Kidney tubule cell (primary cell): Measurements from ENCODE around the gene C14orf39.

Source experiments
- DNase-seq: peaks from one replicate; pipeline ENCODE4 v3.0.0-alpha.2; 2018; ENCODE audit warnings: low spot score

Gene C14orf39, protein sequence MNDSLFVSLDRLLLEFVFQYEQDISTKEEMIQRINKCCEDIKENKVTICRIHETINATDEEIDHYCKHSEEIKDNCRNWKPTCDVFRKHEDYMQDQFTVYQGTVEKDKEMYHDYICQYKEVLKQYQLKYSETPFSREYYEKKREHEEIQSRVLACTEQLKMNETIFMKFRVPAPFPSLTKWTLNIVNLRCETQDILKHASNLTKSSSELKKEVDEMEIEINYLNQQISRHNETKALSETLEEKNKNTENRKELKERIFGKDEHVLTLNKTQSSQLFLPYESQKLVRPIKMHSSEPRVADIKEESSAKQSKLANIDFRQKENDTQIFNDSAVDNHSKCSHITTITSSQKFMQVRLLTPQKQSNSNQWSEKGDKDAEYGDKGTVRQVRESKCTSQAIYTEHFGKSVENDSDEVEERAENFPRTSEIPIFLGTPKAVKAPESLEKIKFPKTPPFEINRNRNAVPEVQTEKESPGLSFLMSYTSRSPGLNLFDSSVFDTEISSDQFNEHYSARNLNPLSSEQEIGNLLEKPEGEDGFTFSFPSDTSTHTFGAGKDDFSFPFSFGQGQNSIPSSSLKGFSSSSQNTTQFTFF

DNA sequence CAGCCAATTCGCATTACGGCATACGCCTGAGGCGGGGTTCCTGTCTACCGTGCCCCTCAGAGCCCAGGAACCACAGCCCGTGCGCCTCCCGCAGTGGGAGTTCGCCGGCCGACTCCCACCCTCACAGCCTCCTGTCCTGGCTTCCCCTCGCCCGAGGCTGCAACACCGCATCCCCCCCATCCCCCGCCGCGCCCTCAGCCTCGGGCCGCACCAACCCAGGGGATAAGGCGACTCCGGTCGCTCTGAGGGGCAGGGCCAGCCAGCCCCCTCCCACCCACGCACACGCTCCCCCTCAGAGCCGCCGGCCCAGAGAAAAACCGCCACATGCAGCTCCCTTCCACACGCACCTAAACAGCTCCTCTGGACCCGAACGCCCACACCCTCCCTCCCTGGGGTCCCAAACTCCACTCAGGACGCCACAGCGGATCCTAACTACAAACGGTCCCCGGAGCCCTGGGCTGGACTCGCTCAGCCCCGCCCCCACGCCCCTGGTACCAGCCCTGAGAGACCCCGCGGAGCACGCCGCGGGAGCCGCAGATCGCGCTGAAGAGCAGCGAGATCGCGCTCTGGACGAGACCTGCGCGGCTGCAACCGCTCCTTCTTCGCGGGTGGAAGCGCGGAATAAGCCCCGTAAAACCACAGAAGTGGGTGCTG is at the start of gene C14orf39:
Gene C14orf39, minus strand, starts transcription at position 466 of the 654 bp plus-strand sequence. CDS start 985 bp downstream, outside the sequence.
- no peak for DNase-seq

DNA sequence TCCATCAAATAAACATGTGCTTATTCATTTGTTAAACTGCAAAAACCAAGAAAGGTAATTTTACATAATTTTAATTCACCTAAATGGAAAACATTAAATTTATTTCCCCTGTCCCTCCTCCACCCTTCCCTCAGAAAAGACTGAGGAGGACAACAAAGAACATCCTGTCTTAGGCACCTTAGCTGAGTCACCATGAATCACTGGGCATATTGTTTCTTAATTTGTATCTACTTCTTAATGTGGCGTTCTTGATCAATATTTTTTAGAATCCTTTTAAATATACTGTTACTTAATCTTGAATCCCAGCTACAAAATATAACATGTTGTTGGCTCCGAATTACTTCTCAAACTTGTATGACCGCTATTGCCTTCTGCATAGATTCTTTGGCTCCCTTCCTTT is 46.6 kb upstream of the C14orf39 start:
- peak; percentile 17 for DNase-seq

DNA sequence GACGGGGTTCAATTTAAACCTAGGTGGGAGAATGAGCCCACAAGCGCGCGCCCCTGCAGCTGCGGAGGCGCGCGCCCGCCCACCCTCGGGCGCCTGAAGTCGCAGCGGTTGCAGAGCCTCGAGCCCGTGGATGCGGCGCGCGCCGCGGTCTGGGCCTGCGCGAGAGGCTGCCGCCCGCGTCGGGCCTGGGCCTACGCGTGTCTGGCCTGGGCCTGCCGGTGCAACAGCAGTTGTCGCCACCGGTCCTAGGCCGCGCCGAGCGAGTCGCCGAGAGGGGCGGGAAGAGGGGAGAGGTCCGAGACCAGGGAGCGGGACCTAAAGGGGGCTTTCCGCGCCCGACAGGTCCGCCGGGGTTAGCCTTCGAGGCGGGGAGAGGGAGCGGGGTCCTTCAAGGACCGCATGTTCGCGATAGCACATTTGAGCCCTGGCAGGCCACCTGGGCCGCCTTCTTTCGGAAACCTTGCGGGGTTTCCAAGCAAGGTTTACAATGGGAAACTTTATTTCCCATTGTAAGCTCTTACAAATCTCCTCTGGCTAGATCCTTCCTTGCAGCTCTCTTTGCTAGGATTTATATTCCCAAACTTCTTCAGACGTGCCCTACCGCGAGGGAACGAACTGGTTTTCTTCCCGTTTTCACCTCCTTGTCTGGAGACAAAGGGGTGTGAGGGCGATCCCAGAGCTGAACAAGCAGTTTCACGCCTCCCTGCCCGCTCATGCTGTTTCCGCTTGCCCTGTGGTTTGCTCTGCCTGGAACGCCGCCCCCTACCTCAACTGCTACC is 29.8 kb upstream of the C14orf39 start:
- no peak for DNase-seq

DNA sequence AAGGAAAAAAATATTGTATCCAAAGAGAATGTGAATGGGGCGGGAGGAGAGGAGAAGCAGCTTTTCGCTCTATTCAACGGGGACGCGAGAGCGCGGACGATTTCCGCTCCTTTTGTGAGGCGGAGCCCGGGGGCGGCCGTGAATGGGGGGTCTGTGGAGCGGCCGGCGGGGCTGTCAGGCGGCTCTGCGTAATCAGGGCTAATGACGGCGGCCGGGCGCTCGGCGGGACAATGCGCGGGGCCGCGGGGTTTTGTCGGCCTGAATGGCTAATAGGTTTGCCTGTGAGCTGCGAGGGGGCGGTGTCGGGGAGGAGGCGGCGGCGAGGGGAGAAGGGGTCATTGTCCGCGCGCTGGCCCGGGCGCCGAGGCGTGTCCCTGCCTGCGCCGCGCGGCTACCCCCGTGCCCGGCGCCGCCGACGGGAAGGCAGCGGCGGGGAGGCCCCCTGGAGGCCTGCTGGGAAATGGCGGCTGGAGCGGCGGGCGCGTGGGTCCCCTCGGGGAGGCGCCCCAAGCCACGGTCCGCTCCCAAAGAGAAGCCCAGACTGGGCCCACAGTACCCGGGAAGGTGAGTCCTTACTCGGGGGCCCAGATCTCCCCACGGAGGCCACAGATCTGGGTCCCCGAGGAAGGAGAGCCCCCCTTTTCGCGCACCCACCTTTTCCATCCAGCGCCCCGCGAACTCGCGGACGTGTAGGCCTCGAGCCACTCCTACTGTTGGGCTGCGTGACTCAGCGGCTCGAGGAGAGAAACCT is 29.1 kb upstream of the C14orf39 start:
- no peak for DNase-seq

DNA sequence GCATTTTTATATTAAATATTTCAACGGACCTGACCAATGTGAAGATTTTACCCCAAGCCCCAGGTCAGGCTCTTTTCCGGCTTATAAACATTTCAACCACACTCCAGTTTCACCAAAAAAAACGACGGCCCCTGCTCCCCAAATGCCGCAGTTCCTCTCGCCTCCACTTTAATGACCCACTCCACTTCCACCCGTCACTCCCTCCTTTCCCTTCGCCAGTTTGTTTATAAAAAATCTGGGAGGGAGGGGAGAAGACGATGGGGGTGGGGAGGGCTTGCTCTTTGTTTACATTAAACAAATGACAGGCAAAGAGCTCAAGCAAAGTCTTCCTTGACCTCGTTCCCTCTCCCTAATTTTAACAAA is 28.5 kb upstream of the C14orf39 start:
- DNase-seq, result no peak

DNA sequence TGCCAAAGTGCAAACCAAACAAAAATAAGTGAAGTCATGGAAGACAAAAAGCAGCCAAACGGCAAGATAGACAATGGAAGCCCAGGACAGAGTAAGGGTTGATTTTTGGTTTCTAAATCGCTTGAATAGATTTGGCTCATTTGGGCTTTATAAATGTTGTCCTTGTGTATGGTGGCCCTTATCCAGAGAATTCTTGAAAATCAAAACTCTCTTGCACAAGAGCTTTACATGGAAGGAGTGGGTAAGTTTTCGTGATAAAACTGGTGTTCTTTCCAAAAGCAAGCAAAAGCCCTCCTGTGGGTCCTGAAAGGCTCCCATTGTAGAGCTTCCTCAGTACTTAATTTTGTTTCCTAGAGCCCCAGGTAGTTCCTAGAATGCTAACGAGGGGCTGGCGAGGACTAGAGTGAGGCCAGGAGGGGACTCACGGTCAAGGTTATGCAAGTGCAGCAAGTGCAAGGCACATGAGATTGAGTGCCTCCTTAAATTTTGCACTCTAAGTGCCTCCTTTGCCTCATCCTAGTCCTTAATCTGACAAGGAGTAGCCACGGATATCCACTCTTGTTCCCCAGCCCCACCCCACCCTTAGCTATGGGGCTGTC is 27.2 kb upstream of the C14orf39 start:
- no peak for DNase-seq

DNA sequence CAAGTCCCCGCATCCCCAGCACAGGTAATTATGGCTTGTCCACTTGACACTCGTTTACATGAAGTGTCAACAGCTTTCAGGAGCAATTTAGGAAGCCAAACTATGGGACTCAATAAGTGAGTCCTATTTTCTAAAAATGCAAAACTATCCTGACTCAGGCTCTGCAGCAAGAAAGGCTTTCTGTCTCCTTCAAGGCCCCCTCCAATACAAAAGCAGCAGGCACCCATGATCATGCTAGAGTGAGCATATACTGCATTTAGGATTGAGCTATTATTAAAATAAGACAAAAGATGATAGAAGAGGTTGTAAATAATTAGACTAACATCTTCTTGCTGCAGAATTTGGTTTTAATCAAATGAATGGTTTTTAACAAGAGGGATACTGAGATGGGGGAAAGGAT is 26.3 kb upstream of the C14orf39 start:
- no peak for DNase-seq

DNA sequence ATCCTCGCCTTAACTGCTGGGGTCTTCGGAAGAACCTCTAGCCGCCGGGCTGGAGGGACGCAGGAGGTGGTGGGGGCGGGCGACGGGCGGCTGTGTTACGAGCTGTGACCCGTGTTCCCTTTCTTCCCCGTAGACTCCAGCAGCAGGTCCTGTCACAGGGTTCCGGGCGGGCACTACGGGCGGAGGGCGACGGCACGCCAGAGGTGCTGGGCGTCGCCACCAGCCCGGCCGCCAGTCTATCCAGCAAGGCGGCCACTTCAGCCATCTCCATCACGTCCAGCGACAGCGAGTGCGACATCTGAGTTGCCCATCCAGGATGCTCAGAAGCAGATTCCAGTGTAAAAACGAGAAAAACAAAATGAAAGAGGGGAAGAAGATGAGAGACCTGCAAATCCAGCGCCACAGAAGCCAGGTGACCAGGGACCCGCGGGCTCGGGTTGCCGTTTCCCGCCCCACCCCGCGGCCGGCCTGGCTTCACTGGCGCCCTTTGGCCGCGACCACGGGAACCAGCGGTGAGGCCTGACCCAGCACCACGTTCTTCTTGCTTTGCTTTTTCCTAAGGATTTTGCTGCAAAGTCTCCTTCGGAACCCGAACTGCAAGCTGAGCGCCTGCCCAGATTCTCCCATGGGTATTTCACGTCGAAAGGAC is 25.2 kb upstream of the C14orf39 start:
- no peak for DNase-seq

DNA sequence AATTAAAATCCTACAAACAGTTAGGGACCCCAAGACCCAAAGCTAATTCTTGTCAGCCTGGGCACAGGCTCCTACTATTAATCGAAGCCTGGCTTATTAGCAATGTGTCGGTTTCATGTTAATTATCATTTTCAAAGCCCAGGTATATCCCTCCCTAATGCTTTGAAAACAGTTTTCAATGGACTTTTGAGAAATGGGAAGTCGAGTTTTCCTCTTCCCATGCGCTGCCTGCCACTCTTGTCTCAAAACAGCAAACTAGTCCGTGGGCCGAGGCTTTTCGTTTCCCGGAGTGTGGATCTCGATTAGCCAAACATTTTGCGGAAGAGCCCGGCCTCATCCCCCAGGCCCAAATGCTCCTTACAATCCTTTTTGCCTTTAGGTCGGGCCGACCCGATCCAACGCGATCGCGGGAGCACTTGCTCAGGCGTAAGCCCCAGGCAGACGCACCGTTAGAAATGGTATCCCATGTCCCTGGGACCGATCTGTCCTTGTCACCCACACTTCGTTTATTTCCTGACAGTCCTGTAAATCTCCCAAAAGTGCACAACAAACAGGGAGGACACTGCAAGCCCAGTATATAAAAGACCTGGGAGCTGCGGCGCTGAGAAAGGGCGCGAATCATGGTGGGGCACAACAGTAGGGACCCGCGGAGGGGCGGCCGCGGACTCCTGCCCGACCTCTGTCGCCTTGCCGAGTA is 24.5 kb upstream of the C14orf39 start:
- DNase-seq, result no peak

DNA sequence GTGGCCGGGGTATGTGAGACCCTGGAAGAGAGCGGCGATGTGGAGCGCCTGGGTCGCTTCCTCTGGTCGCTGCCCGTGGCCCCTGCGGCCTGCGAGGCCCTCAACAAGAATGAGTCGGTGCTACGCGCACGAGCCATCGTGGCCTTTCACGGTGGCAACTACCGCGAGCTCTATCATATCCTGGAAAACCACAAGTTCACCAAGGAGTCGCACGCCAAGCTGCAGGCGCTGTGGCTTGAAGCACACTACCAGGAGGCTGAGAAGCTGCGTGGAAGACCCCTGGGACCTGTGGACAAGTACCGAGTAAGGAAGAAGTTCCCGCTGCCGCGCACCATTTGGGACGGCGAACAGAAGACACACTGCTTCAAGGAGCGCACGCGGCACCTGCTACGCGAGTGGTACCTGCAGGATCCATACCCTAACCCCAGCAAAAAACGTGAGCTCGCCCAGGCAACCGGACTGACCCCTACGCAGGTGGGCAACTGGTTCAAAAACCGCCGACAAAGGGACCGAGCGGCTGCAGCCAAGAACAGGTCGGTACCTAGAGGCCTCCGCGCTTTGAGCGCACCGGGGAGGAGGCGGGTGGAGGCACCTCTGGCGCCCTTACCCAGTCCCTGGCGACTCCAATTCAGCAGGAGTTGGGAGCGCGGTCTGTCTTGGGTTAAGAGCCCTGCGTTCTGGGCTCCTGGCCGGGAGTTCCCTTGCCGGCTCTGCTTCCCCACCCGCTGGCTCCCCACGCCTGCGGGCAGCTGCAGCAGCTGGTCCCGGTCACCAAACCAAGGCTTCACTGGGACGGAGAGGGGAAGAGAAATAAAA is 23.8 kb upstream of the C14orf39 start:
- DNase-seq, result no peak

DNA sequence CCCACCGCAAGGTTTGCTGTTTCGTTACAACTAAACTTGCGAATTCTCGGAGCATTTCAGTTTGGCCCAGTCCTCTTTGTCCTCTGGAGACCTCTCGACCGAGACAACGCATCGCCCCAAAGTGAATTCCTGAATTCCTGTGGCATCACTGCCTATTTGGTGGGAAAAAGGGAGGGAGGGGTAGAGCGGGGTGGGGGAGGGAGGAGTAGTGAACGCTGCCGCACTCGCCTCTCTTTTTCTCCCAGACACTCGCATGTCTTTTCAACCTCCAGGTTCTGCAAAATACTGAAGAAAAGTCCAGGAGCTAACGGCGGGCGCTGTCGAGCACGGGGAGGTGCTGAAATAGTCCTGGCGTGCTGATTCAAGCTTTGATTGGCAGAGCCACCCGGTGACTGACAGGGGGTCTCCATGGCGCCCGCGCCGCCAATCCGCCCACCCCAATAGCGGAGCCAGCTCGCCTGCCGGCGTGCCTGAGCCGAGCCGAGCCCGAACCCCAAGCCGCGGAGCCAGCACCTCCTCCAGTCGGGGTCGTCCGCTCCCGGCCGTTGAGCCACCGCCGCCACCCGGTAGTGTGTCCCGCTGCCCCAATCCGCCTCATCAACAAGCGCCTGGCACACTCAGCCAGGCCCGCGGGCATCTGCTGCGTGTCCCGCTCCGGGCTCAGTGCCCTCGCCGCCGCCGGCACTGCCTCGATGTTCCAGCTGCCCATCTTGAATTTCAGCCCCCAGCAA is 23.0 kb upstream of the C14orf39 start, which contains the start of gene SIX6:
Gene SIX6, plus strand, starts transcription at position 440 of the 731 bp plus-strand sequence. Its CDS starts 253 bp downstream, at position 693.
- DNase-seq, result no peak

DNA sequence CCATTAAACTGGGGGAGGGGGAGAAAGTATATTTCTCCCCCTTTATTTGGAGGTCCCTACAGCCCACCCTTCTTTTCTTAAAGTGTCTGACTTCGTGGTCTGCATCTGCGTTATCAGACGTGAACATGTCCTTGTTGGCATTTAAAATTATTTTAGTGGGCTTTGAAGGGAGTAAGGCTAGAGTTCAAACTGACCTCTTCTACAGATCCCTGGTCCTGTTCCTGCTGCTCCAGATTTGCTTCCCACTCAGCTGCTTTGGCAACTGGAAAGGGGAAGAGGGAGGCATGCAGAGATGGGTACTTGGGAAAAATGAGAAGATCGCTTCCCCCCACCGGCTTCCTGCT is 22.5 kb upstream of the C14orf39 start:
- no peak for DNase-seq

DNA sequence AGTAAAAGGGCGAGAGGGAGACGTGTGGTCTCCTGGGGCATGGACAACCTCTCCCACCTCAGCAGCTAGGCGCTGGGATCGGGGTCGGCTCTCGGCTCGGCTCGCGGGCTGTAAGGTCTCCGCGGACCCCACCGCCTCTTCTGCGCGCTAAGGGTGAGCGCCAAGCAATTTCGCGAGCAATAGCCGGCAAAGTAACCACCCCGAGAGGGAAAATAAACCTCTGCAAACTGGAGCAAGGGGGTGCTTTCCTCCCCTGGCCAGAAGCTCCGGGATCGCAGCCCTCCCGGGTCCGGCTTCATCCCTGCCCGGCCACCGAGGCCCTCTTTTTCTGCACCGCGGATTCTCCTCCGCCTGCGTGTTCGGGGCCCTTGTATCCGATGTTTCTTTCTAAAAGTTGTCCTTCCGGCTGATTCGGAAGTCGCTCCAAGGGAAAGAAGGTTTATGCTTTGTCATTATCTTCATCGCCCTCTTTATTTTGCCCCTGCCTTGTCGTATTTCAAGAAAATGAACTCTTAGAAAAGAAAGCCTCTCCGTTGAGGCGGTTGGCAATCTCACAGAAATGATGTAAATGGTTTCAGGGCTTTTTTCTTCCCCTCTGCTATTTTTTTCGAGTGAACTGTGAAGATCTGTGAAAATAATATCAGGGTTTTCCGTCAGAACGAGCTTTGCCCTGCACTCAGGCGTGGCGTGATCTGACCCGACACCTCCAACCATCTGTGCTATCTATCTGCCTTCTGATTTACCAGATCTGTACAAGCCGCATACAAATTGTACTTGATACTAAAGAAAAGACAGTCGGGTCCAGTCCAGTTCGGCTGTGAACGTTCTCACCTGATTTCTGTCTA is 21.3 kb upstream of the C14orf39 start:
- no peak for DNase-seq

DNA sequence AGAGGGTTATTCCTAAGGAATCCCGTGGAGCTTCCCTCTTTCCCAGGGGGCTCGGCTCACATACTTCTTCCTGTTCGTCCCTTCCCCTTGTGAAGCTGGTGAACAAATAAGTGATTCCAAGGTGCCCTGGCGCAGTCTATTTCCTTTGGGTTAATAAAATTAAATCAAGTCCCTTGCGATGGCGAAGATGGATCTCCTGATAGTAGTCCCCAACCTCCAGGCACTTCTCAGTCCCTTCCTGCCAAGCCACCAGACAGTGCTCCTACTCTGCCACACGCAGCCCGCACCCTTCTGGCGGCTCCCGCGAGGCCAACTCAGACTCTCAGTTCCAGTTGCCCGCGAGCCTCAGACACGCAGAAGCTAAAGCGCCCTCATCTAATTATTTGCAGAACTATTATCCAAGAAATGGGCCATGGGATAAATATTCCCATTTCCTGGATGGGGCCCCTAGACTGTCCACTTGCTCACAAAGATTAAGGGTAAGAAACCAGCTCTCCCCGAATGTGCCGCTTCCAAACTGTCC is 20.7 kb upstream of the C14orf39 start:
- DNase-seq, result no peak

DNA sequence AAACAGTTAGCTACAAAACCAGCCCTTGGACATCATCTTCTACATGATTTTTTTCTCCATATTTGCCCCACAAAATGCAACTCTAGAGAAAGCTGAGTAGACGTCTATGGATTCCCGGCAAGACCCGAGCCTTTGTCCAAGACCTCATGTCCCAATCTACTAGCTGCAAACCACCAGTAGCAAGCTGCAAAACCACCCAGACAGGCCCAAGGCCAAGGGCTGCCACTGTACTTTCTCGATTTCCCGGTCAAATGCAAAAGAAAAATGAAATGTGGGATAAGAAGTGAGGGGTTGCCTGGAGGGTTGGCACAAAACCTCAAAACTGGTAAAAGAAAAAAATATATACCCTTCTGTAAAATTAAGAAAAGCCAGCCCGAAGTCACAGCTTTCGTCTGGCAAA is 20.1 kb upstream of the C14orf39 start:
- DNase-seq, result no peak

DNA sequence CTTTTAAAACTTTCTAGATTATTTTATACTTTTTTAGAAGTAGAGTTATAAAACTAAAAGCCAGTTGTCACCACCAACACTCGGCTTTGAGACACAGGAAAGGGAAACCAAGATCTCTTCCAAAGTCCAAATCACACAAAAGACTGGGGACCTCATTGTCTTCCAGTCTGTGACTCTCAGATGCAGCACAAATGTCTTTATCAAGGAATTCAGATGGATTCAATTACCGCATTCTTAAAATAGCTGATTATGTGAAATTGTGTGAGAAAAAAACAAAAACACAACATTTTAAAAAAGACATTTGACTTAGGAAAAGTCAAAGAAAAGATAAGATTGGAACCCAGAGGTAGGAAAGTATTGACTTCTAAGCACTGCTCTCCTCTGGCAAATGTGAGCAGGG is 19.6 kb upstream of the C14orf39 start:
- no peak for DNase-seq

DNA sequence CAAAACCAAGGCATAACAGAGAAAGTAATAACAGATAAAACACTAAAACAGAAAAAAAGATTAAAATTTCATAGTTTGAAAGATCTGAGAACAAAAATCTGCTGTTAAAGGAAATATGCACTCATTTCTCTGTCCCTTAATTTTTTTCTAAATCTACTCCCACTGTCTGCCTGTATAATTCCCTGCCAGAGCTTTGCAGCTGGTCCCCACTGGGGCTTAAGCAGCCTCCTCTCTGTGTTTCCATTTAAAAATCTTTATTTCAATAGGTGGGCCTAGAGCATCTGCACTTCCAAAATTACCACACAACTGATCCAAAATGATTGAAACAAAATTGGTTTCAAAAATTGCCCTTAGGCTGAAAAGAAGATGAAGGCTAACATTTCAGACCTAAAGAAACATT is 16.7 kb upstream of the C14orf39 start:
- DNase-seq, result no peak
